ENCODE data around the gene CNKSR3. TPM values are rescaled to one million over a fixed set of nuclear protein-coding genes. Genes with fewer than 3 reads are reported as not detected.

Gene CNKSR3
- polyA plus RNA-seq, 6 donors from 2014 or later, result not detected

GRCh38 chr6:154370545-154370944, 139.9 kb downstream of the CNKSR3 start:
- Mint-ChIP-seq H3K27ac (peak overlapping the region in 1 of 6 donors; percentile 41), H3K9me3 (peaks cover 0 to 14% (median 2%) of the 10 kb centered on the region in 7 donors), H3K4me3 (no peak overlapping the region), H3K36me3 (no peaks in the 10 kb centered on the region), H3K27me3 (no peaks in the 10 kb centered on the region), H3K4me1 (no peaks in the 10 kb centered on the region)
- no peak for DNase-seq
- no peak for ATAC-seq (ENCODE audit: low read depth in 2 of 2)

GRCh38 chr6:154367839-154368695, 142.4 kb downstream of the CNKSR3 start:
- H3K27ac Mint-ChIP-seq, result no peak overlapping the region
- no peak for DNase-seq

GRCh38 chr6:154367336-154367735, 143.1 kb downstream of the CNKSR3 start:
- no peak for DNase-seq
- Mint-ChIP-seq H3K36me3 (no peaks in the 10 kb centered on the region), H3K4me1 (no peaks in the 10 kb centered on the region), H3K27me3 (peaks cover 0 to 3% (median 0%) of the 10 kb centered on the region in 3 donors), H3K9me3 (no peaks in the 10 kb centered on the region), H3K4me3 (no peak overlapping the region), H3K27ac (no peak overlapping the region)
- ATAC-seq (ENCODE audit: low read depth in 2 of 2), result no peak

More at GRCh38 chr6:154367839-154368695, 142.4 kb downstream of the CNKSR3 start:
- ATAC-seq (ENCODE audit: low read depth in 2 of 2), result no peak
- Mint-ChIP-seq H3K36me3 (no peaks in the 10 kb centered on the region), H3K27me3 (peaks cover 0 to 3% (median 0%) of the 10 kb centered on the region in 3 donors), H3K9me3 (peaks cover 0 to under 1% (median 0%) of the 10 kb centered on the region in 7 donors), H3K4me1 (no peaks in the 10 kb centered on the region), H3K4me3 (no peak overlapping the region)

- Mint-ChIP-seq H3K4me1 (peaks cover 5 to 7% (median 6%) of the 10 kb centered on the region in 3 donors), H3K27me3 (peaks cover 0 to 3% (median 0%) of the 10 kb centered on the region in 3 donors), H3K36me3 (no peaks in the 10 kb centered on the region), H3K9me3 (peaks cover 0 to 2% (median 0%) of the 10 kb centered on the region in 7 donors), H3K27ac (no peak overlapping the region), H3K4me3 (no peak overlapping the region)
- DNase-seq (no peak), ATAC-seq (ENCODE audit: low read depth in 2 of 2) (no peak)
These were observed 146.7 kb downstream of the CNKSR3 start for GRCh38 chr6:154363821-154364220.

GRCh38 chr6:154361476-154361875, 149.0 kb downstream of the CNKSR3 start:
- ATAC-seq (ENCODE audit: low read depth in 2 of 2) (no peak), DNase-seq (no peak)
- Mint-ChIP-seq H3K9me3 (peaks cover 0 to 2% (median 0%) of the 10 kb centered on the region in 7 donors), H3K4me1 (peaks cover 9 to 15% (median 11%) of the 10 kb centered on the region in 3 donors), H3K27me3 (peaks cover 0 to 3% (median 0%) of the 10 kb centered on the region in 3 donors), H3K4me3 (no peak overlapping the region), H3K27ac (no peak overlapping the region), H3K36me3 (no peaks in the 10 kb centered on the region)

GRCh38 chr6:154360476-154360875, 150.0 kb downstream of the CNKSR3 start:
- Mint-ChIP-seq H3K27me3 (peaks cover 0 to 3% (median 0%) of the 10 kb centered on the region in 3 donors), H3K9me3 (peaks cover 0 to 2% (median 0%) of the 10 kb centered on the region in 7 donors), H3K27ac (no peak overlapping the region), H3K4me1 (peaks cover 13 to 25% (median 16%) of the 10 kb centered on the region in 3 donors), H3K4me3 (no peak overlapping the region), H3K36me3 (no peaks in the 10 kb centered on the region)
- no peak for ATAC-seq (ENCODE audit: low read depth in 2 of 2)
- DNase-seq, result no peak

- DNase-seq, result no peak
- H3K4me1 Mint-ChIP-seq, result peaks cover 13 to 33% (median 21%) of the 10 kb centered on the region in 3 donors
- peaks cover 0 to 4% (median 0%) of the 10 kb centered on the region in 7 donors for H3K9me3 Mint-ChIP-seq
- peaks cover 0 to 3% of the 10 kb centered on the region in 2 donors for H3K36me3 Mint-ChIP-seq
- H3K27ac Mint-ChIP-seq, result no peak overlapping the region
- no peak for ATAC-seq (ENCODE audit: low read depth in 2 of 2)
- peak overlapping the region in 1 of 8 donors; percentile 26 for H3K4me3 Mint-ChIP-seq
- H3K27me3 Mint-ChIP-seq, result peaks cover 3 to 8% (median 5%) of the 10 kb centered on the region in 3 donors
These were observed 150.8 kb downstream of the CNKSR3 start for GRCh38 chr6:154359679-154360078.

GRCh38 chr6:154359161-154359574, 151.3 kb downstream of the CNKSR3 start:
- H3K9me3 Mint-ChIP-seq, result peaks cover 0 to 9% (median 4%) of the 10 kb centered on the region in 7 donors
- no peak for DNase-seq
- peaks cover 6 to 8% (median 8%) of the 10 kb centered on the region in 3 donors for H3K27me3 Mint-ChIP-seq
- peak overlapping the region in 2 of 6 donors; percentile 4 to 10 for H3K27ac Mint-ChIP-seq
- ATAC-seq (ENCODE audit: low read depth in 2 of 2), result no peak
- peak overlapping the region in 4 of 8 donors; percentile 5 to 77 (median 22) for H3K4me3 Mint-ChIP-seq
- H3K4me1 Mint-ChIP-seq, result peaks cover 19 to 38% (median 26%) of the 10 kb centered on the region in 3 donors
- H3K36me3 Mint-ChIP-seq, result peaks cover 0 to 8% of the 10 kb centered on the region in 2 donors

GRCh38 chr6:154358019-154358545, 152.4 kb downstream of the CNKSR3 start:
- H3K27me3 Mint-ChIP-seq, result peaks cover 5 to 13% (median 6%) of the 10 kb centered on the region in 3 donors
- peaks cover 0 to 10% of the 10 kb centered on the region in 2 donors for H3K36me3 Mint-ChIP-seq
- H3K9me3 Mint-ChIP-seq, result peaks cover 0 to 10% (median 4%) of the 10 kb centered on the region in 7 donors
- no peak for ATAC-seq (ENCODE audit: low read depth in 2 of 2)
- DNase-seq, result no peak
- no peak overlapping the region for H3K4me3 Mint-ChIP-seq
- H3K27ac Mint-ChIP-seq, result peak overlapping the region in 1 of 6 donors; percentile 41
- peaks cover 24 to 41% (median 29%) of the 10 kb centered on the region in 3 donors for H3K4me1 Mint-ChIP-seq

- Mint-ChIP-seq H3K36me3 (peaks cover 0 to 10% of the 10 kb centered on the region in 2 donors), H3K4me3 (peak within 1 kb of the TSS in 1 of 8 donors; percentile 5), H3K27me3 (peaks cover 5 to 13% (median 6%) of the 10 kb centered on the region in 3 donors), H3K4me1 (peaks cover 27 to 41% (median 32%) of the 10 kb centered on the region in 3 donors), H3K9me3 (peaks cover 0 to 10% (median 4%) of the 10 kb centered on the region in 7 donors), H3K27ac (no peak within 1 kb of the TSS)
- peak; percentile 30 to 59 for ATAC-seq (ENCODE audit: low read depth in 2 of 2)
- DNase-seq, result peak; percentile 5
These were observed 153.8 kb downstream of the CNKSR3 start, which contains the start of gene IPCEF1 for GRCh38 chr6:154356690-154357089. IPCEF1 (minus strand) TSS chr6:154356803; CDS start chr6:154265947, 90,856 bp downstream.

GRCh38 chr6:154356113-154356512, 154.4 kb downstream of the CNKSR3 start:
- Mint-ChIP-seq H3K36me3 (peaks cover 0 to 10% of the 10 kb centered on the region in 2 donors), H3K27ac (no peak overlapping the region)

GRCh38 chr6:154354265-154354777, 156.2 kb downstream of the CNKSR3 start:
- Mint-ChIP-seq H3K9me3 (peaks cover 0 to 10% (median 2%) of the 10 kb centered on the region in 7 donors), H3K4me1 (peaks cover 27 to 39% (median 31%) of the 10 kb centered on the region in 3 donors), H3K27ac (peak overlapping the region in 1 of 6 donors; percentile 44), H3K27me3 (peaks cover 5 to 13% (median 6%) of the 10 kb centered on the region in 3 donors), H3K4me3 (peak overlapping the region in 1 of 8 donors; percentile 31), H3K36me3 (peaks cover 0 to 10% of the 10 kb centered on the region in 2 donors)
- DNase-seq, result no peak
- ATAC-seq (ENCODE audit: low read depth in 2 of 2), result no peak

More at GRCh38 chr6:154356113-154356512, 154.4 kb downstream of the CNKSR3 start:
- peaks cover 0 to 10% (median 4%) of the 10 kb centered on the region in 7 donors for H3K9me3 Mint-ChIP-seq
- ATAC-seq (ENCODE audit: low read depth in 2 of 2), result no peak
- H3K4me3 Mint-ChIP-seq, result no peak overlapping the region
- H3K27me3 Mint-ChIP-seq, result peaks cover 5 to 13% (median 6%) of the 10 kb centered on the region in 3 donors
- no peak for DNase-seq
- peaks cover 27 to 41% (median 32%) of the 10 kb centered on the region in 3 donors for H3K4me1 Mint-ChIP-seq

- DNase-seq, result no peak
- Mint-ChIP-seq H3K4me1 (peaks cover 22 to 32% (median 26%) of the 10 kb centered on the region in 3 donors), H3K27ac (no peak overlapping the region), H3K36me3 (peaks cover 0 to 10% of the 10 kb centered on the region in 2 donors), H3K27me3 (peaks cover 5 to 13% (median 6%) of the 10 kb centered on the region in 3 donors), H3K9me3 (peaks cover 0 to 10% (median 2%) of the 10 kb centered on the region in 7 donors), H3K4me3 (no peak overlapping the region)
- no peak for ATAC-seq (ENCODE audit: low read depth in 2 of 2)
These were observed 156.9 kb downstream of the CNKSR3 start for GRCh38 chr6:154353626-154354025.
